ENCODE results near the gene SLC27A3. TPM values are rescaled to one million over a fixed set of nuclear protein-coding genes. Genes with fewer than 3 reads are reported as not detected.

Gene SLC27A3
- polyA plus RNA-seq, 1 donor from 2014 or later, result 30.6 TPM

GRCh38 chr1:153776845-153777370 lies 1.7 kb downstream of the SLC27A3 start:
- H3K4me3 ChIP-seq (ENCODE audit: low read length), result peak overlapping the region; percentile 94
- no peak overlapping the region for H2AFZ ChIP-seq (ENCODE audit: low read depth, low read length)
- TF ChIP-seq RAD21 (conservative IDR thresholded peaks at IDR 0.05) (no peak), SMC3 (conservative IDR thresholded peaks at IDR 0.05; ENCODE audit: poor library complexity) (no peak), POLR2AphosphoS5 (IDR thresholded peaks at IDR 0.05) (no peak), EZH2 (IDR thresholded peaks at IDR 0.05; ENCODE audit: borderline replicate concordance, insufficient read depth, low read length, poor library complexity, severe bottlenecking) (no peak), TAF1 (IDR thresholded peaks at IDR 0.05; ENCODE audit: low read depth) (no peak), MXI1 (conservative IDR thresholded peaks at IDR 0.05; ENCODE audit: poor library complexity, severe bottlenecking) (no peak), REST (IDR thresholded peaks at IDR 0.05; ENCODE audit: borderline replicate concordance) (no peak), EP300 (conservative IDR thresholded peaks at IDR 0.05; ENCODE audit: poor library complexity, severe bottlenecking) (no peak), CTCF (IDR thresholded peaks at IDR 0.05; ENCODE audit: poor library complexity, severe bottlenecking) (no peak)
- no peaks in the 10 kb centered on the region for H3K9me2 ChIP-seq (ENCODE audit: insufficient read depth, low read length)
- H3K27ac ChIP-seq (ENCODE audit: low read length), result no peak overlapping the region
- H3F3A ChIP-seq (ENCODE audit: insufficient read depth, low read length, poor library complexity, severe bottlenecking), result no peaks in the 10 kb centered on the region
- no peaks in the 10 kb centered on the region for H3K9me3 ChIP-seq (ENCODE audit: low read length)
- no peak overlapping the region for H3K4me2 ChIP-seq (ENCODE audit: low read length)
- no peaks in the 10 kb centered on the region for H3K27me3 ChIP-seq (ENCODE audit: insufficient read depth, low read depth, low read length)
- H3K79me2 ChIP-seq (replicated peaks; ENCODE audit: insufficient read depth, low read length), result no peaks in the 10 kb centered on the region
- peak overlapping the region; percentile 89 for H3K9ac ChIP-seq (ENCODE audit: low read length)
- no peaks in the 10 kb centered on the region for H3K36me3 ChIP-seq (ENCODE audit: insufficient read depth, low read length)
- no peaks in the 10 kb centered on the region for H4K20me1 ChIP-seq (ENCODE audit: insufficient read depth)

GRCh38 chr1:153777648-153778047 lies 2.4 kb downstream of the SLC27A3 start:
- no peaks in the 10 kb centered on the region for H3K9me3 ChIP-seq (ENCODE audit: low read length)
- H3F3A ChIP-seq (ENCODE audit: insufficient read depth, low read length, poor library complexity, severe bottlenecking), result no peaks in the 10 kb centered on the region
- no peak overlapping the region for H2AFZ ChIP-seq (ENCODE audit: low read depth, low read length)
- no peaks in the 10 kb centered on the region for H3K27me3 ChIP-seq (ENCODE audit: insufficient read depth, low read depth, low read length)
- TF ChIP-seq EZH2 (IDR thresholded peaks at IDR 0.05; ENCODE audit: borderline replicate concordance, insufficient read depth, low read length, poor library complexity, severe bottlenecking) (no peak), MXI1 (conservative IDR thresholded peaks at IDR 0.05; ENCODE audit: poor library complexity, severe bottlenecking) (no peak), RAD21 (conservative IDR thresholded peaks at IDR 0.05) (no peak), POLR2AphosphoS5 (IDR thresholded peaks at IDR 0.05) (no peak), EP300 (conservative IDR thresholded peaks at IDR 0.05; ENCODE audit: poor library complexity, severe bottlenecking) (no peak), CTCF (IDR thresholded peaks at IDR 0.05; ENCODE audit: poor library complexity, severe bottlenecking) (no peak), REST (IDR thresholded peaks at IDR 0.05; ENCODE audit: borderline replicate concordance) (no peak), TAF1 (IDR thresholded peaks at IDR 0.05; ENCODE audit: low read depth) (no peak), SMC3 (conservative IDR thresholded peaks at IDR 0.05; ENCODE audit: poor library complexity) (no peak)
- no peaks in the 10 kb centered on the region for H3K36me3 ChIP-seq (ENCODE audit: insufficient read depth, low read length)
- no peak overlapping the region for H3K9ac ChIP-seq (ENCODE audit: low read length)
- H3K9me2 ChIP-seq (ENCODE audit: insufficient read depth, low read length), result no peaks in the 10 kb centered on the region
- no peak overlapping the region for H3K27ac ChIP-seq (ENCODE audit: low read length)
- no peaks in the 10 kb centered on the region for H4K20me1 ChIP-seq (ENCODE audit: insufficient read depth)
- no peak overlapping the region for H3K4me3 ChIP-seq (ENCODE audit: low read length)
- H3K4me2 ChIP-seq (ENCODE audit: low read length), result no peak overlapping the region
- H3K79me2 ChIP-seq (replicated peaks; ENCODE audit: insufficient read depth, low read length), result no peaks in the 10 kb centered on the region

Measured in neural cell (in vitro differentiated cells).